ENCODE measurements around the gene CPT2. TPM values are rescaled to one million over a fixed set of nuclear protein-coding genes. Genes with fewer than 3 reads are reported as not detected.

Gene CPT2
- total and polyA plus RNA-seq, 4 donors = 27.4 to 109 (median 74.8) TPM

- Histone ChIP-seq H3K9ac (ENCODE audit: low read depth in 1 of 2, low read length in 2 of 2) (no peak overlapping the region), H3K4me3 (ENCODE audit: low read depth in 1 of 3, low read length in 3 of 3) (no peak overlapping the region), H3K27ac (ENCODE audit: low read depth in 1 of 2, low read length in 2 of 2) (no peak overlapping the region), H3K4me1 (ENCODE audit: control insufficient read depth in 4 of 4, insufficient read depth in 4 of 4, low read length in 3 of 4) (no peaks in the 10 kb centered on the region), H3K9me3 (ENCODE audit: control insufficient read depth in 4 of 4, low read length in 3 of 4) (no peaks in the 10 kb centered on the region), H3K36me3 (ENCODE audit: control insufficient read depth in 4 of 4, insufficient read depth in 3 of 4, low read depth in 1 of 4, low read length in 3 of 4) (no peaks in the 10 kb centered on the region), H3K27me3 (ENCODE audit: control insufficient read depth in 4 of 4, insufficient read depth in 4 of 4, low read length in 3 of 4) (peaks cover 0 to 2% (median 0%) of the 10 kb centered on the region in 4 donors)
- WGBS = 90% methylated on average over 4 of the region's 4 CpGs
- TF ChIP-seq EGR1 (IDR thresholded peaks at IDR 0.05; ENCODE audit: low read depth in 2 of 2) = no peak
- no peak for TF ChIP-seq TAF1 (conservative IDR thresholded peaks at IDR 0.05)
- TF ChIP-seq FOXA2 (IDR thresholded peaks at IDR 0.05) = no peak
- TF ChIP-seq JUND (IDR thresholded peaks at IDR 0.05) = no peak
- no peak for TF ChIP-seq SP1 (IDR thresholded peaks at IDR 0.05)
- DNase-seq (ENCODE audit: low spot score) = no peak
These were observed 64.1 kb downstream of the CPT2 start for GRCh38 chr1:53260631-53261247.

- Histone ChIP-seq H3K36me3 (ENCODE audit: control insufficient read depth in 4 of 4, insufficient read depth in 3 of 4, low read depth in 1 of 4, low read length in 3 of 4) (no peaks in the 10 kb centered on the region), H3K4me1 (ENCODE audit: control insufficient read depth in 4 of 4, insufficient read depth in 4 of 4, low read length in 3 of 4) (no peaks in the 10 kb centered on the region), H3K4me3 (ENCODE audit: low read depth in 1 of 3, low read length in 3 of 3) (no peak overlapping the region), H3K27me3 (ENCODE audit: control insufficient read depth in 4 of 4, insufficient read depth in 4 of 4, low read length in 3 of 4) (peaks cover 0 to 2% (median 0%) of the 10 kb centered on the region in 4 donors), H3K27ac (ENCODE audit: low read depth in 1 of 2, low read length in 2 of 2) (no peak overlapping the region), H3K9me3 (ENCODE audit: control insufficient read depth in 4 of 4, low read length in 3 of 4) (no peaks in the 10 kb centered on the region), H3K9ac (ENCODE audit: low read depth in 1 of 2, low read length in 2 of 2) (no peak overlapping the region)
- DNase-seq (ENCODE audit: low spot score) = no peak
- WGBS = 92% methylated on average over 3 of the region's 3 CpGs
- TF ChIP-seq FOXA2 (IDR thresholded peaks at IDR 0.05) (no peak), TAF1 (conservative IDR thresholded peaks at IDR 0.05) (no peak), CTCF (IDR thresholded peaks at IDR 0.05; ENCODE audit: low read depth, low read length, missing input control) (no peak), RAD21 (IDR thresholded peaks at IDR 0.05) (no peak), EGR1 (IDR thresholded peaks at IDR 0.05; ENCODE audit: low read depth in 2 of 2) (no peak), JUND (IDR thresholded peaks at IDR 0.05) (no peak), SP1 (IDR thresholded peaks at IDR 0.05) (no peak), YY1 (IDR thresholded peaks at IDR 0.05) (no peak), NR2F2 (IDR thresholded peaks at IDR 0.05) (no peak), MAX (IDR thresholded peaks at IDR 0.05) (no peak), RXRA (IDR thresholded peaks at IDR 0.05) (no peak), ATF3 (IDR thresholded peaks at IDR 0.05) (no peak), REST (IDR thresholded peaks at IDR 0.05) (no peak), HNF4G (IDR thresholded peaks at IDR 0.05) (no peak), ZBTB33 (IDR thresholded peaks at IDR 0.05) (no peak), FOXA1 (IDR thresholded peaks at IDR 0.05) (no peak), GABPA (IDR thresholded peaks at IDR 0.05 in 1 of 2, conservative IDR thresholded peaks at IDR 0.05 in 1 of 2) (no peak), HNF4A (conservative IDR thresholded peaks at IDR 0.05) (no peak)
These were observed 65.4 kb downstream of the CPT2 start for GRCh38 chr1:53262000-53262399.

All from liver (tissue), 9 donors.